HepG2 (cell line): ENCODE measurements around the gene SNAPIN. TPM values are rescaled to one million over a fixed set of nuclear protein-coding genes. Genes with fewer than 3 reads are reported as not detected.

ENCODE experiments used
- CBFB ChIP-seq: sonication (generic); formaldehyde crosslinking; IDR thresholded peaks from 2 replicates; pipeline ENCODE4 v1.4.0; 2020; ENCODE audit warnings: missing genetic modification reagents
- CSRNP2 ChIP-seq: sonication (generic); formaldehyde crosslinking; conservative IDR thresholded peaks from 2 replicates; pipeline ENCODE4 v1.8.0; 2022; ENCODE audit warnings: low read depth, missing genetic modification reagents
- ELF1 ChIP-seq: sonication (generic); formaldehyde crosslinking; IDR thresholded peaks from 2 replicates; pipeline ENCODE4 v1.4.0; 2020; ENCODE audit warnings: missing genetic modification reagents
- HMG20A ChIP-seq: IDR thresholded peaks from 2 replicates; pipeline ENCODE4 v1.6.1; 2016; ENCODE audit warnings: borderline replicate concordance
- HMG20B ChIP-seq: conservative IDR thresholded peaks from 2 replicates; pipeline ENCODE4 v1.6.1; 2016; ENCODE audit warnings: missing genetic modification reagents, missing compliant biosample characterization
- KDM2A ChIP-seq: sonication (generic); formaldehyde crosslinking; IDR thresholded peaks from 2 replicates; pipeline ENCODE4 v1.4.0; 2020; ENCODE audit warnings: low read depth, missing genetic modification reagents, borderline replicate concordance
- KLF12 ChIP-seq: sonication (generic); formaldehyde crosslinking; IDR thresholded peaks from 2 replicates; pipeline ENCODE4 v1.4.0; 2020; ENCODE audit warnings: missing genetic modification reagents, borderline replicate concordance
- KLF15 ChIP-seq: sonication (generic); formaldehyde crosslinking; IDR thresholded peaks from 2 replicates; pipeline ENCODE4 v1.8.1; 2023; ENCODE audit warnings: borderline replicate concordance, mild to moderate bottlenecking, inconsistent platforms, missing genetic modification reagents, mixed read lengths
- ONECUT2 ChIP-seq: sonication (generic); formaldehyde crosslinking; IDR thresholded peaks from 2 replicates; pipeline ENCODE4 v1.4.0; 2020; ENCODE audit warnings: missing genetic modification reagents
- PAXIP1 ChIP-seq: sonication (generic); formaldehyde crosslinking; conservative IDR thresholded peaks from 2 replicates; pipeline ENCODE4 v1.4.0; 2020; ENCODE audit warnings: mild to moderate bottlenecking, missing genetic modification reagents, moderate library complexity
- PLRG1 ChIP-seq: fragments of 450-650 bp; conservative IDR thresholded peaks from 2 replicates; pipeline ENCODE4 v1.6.1; 2016
- PPARG ChIP-seq: conservative IDR thresholded peaks from 2 replicates; pipeline ENCODE4 v1.6.1; 2016; ENCODE audit warnings: missing biosample characterization, missing genetic modification reagents
- SP1 ChIP-seq, 2 experiments: fragments of 450-650 bp in 1 of 2; sonication (generic) in 1 of 2; formaldehyde crosslinking in 1 of 2; IDR thresholded peaks; 2 replicates each; pipeline versions ENCODE4 v1.4.0 to v1.6.1; 2016 to 2020; ENCODE audit warnings: missing genetic modification reagents in 1 of 2
- TCF7 ChIP-seq: sonication (generic); IDR thresholded peaks from 2 replicates; pipeline ENCODE4 v1.6.1; 2016; ENCODE audit warnings: antibody characterized with exemption, low read depth
- THRA ChIP-seq: sonication (generic); formaldehyde crosslinking; IDR thresholded peaks from 2 replicates; pipeline ENCODE4 v1.4.0; 2020; ENCODE audit warnings: missing genetic modification reagents, borderline replicate concordance
- ZC3H4 ChIP-seq: sonication (generic); formaldehyde crosslinking; IDR thresholded peaks from 2 replicates; pipeline ENCODE4 v1.4.0; 2020; ENCODE audit warnings: missing genetic modification reagents, borderline replicate concordance
- ZNF230 ChIP-seq: sonication (generic); formaldehyde crosslinking; IDR thresholded peaks from 2 replicates; pipeline ENCODE4 v1.4.0; 2020; ENCODE audit warnings: mild to moderate bottlenecking, missing genetic modification reagents
- ZNF263 ChIP-seq: sonication (generic); formaldehyde crosslinking; IDR thresholded peaks from 2 replicates; pipeline ENCODE4 v1.4.0; 2020; ENCODE audit warnings: missing genetic modification reagents
- ZNF333 ChIP-seq: sonication (generic); formaldehyde crosslinking; IDR thresholded peaks from 2 replicates; pipeline ENCODE4 v1.4.0; 2020; ENCODE audit warnings: mild to moderate bottlenecking, missing genetic modification reagents, borderline replicate concordance
- ZNF704 ChIP-seq: sonication (generic); formaldehyde crosslinking; IDR thresholded peaks from 2 replicates; pipeline ENCODE4 v1.8.1; 2023; ENCODE audit warnings: mild to moderate bottlenecking, inconsistent platforms, moderate library complexity, missing genetic modification reagents, borderline replicate concordance
- polyA plus RNA-seq, 8 experiments: library from polyadenylated mRNA; depleted of rRNA in 3 of 8; stranded (reverse) in 7 of 8; unstranded in 1 of 8; fragments of >200 nt; fragmentation: Illumina TruSeq in 4 of 8; extraction: Trizol in 4 of 8; gene quantifications; 2 replicates each; pipeline versions ENCODE4 v1.2.1 to v1.2.3, GENCODE V29; 2011 to 2016; ENCODE audit warnings: low read depth in 4 of 8, missing spikeins in 1 of 8, mixed read lengths in 1 of 8; ENCODE audit not compliant: insufficient read depth in 1 of 8
- total RNA-seq, 5 experiments: library from RNA; depleted of rRNA; stranded (reverse); fragments of >200 nt; fragmentation: Illumina TruSeq; extraction: Trizol; gene quantifications; 2 replicates each; pipeline ENCODE4 v1.2.3, GENCODE V29; 2016; ENCODE audit warnings: low read depth in 1 of 5

SNAPIN gene
- total and polyA plus RNA-seq, 2 of the 13 experiments (the other 11 are each of a cell fraction or from before 2014, with no cell fraction given) = 23.9 to 25.7 TPM

DNA sequence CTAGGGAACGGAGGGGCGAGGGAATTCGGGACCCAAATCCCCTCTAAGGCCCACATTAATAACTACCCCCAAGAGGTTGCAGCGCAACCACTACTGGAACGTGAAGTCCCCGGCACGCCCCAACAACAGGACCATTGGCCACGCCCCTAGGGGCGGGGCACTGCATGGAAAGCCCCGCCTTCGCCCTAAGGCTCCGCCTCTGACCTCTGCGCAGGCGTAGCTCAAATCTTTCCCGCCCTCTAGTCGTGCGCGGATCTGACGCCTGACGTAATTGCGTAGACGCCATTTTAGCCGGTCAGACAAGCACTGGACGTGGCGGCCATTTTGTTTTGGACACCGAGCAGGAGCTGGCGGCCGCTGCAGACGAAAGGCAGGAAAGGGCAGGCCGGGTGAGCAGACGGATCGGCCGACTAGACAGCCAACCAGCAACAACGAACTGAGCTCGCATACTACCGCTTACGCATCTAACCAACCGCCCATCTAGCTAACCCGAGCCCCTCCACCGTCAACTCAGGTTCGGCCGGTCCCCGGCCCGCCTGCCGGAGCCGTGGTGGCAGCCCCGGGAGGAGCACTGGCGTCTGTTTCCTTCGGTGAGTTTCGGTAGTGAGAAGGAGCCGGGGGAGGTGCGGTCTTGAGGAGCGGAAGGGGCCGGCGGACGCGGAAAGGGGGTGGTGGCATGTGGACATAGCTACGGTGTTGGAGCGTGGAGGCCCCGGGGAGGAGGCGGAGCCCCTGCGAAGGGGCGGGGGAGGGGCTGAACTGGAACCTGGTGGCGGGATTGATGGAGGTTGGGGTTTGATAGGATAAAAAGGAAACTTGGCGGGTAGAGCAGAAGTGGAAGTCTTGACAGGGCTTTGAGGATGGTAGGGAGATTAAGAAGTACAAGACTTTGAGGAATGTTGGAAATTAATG is 24.5 kb upstream of the SNAPIN start, which contains the start of gene CHTOP (continued):
- TF ChIP-seq ONECUT2 (CRISPR knock-in tag) = no peak
- TF ChIP-seq CBFB = no peak
- TF ChIP-seq ZNF230 (CRISPR knock-in tag) = no peak; the same call in 1 of the 2 replicates
- 0 out of 2 replicates have a peak, but pooled peaks have one; percentile 53 for TF ChIP-seq ZNF704
- TF ChIP-seq ZNF263 (CRISPR knock-in tag) = no peak
- TF ChIP-seq KLF12 = no peak; the same call in 1 of the 2 replicates
- TF ChIP-seq ELF1 (CRISPR knock-in tag) = peak; percentile 34; the same call in 1 of the 2 replicates
- TF ChIP-seq PPARG = no peak
- TF ChIP-seq KLF15 = no peak
- TF ChIP-seq HMG20A (CRISPR knock-in tag) = no peak
- TF ChIP-seq ZC3H4 (CRISPR knock-in tag) = peak; percentile 51; the same call in 1 of the 2 replicates
- no peak for TF ChIP-seq ZNF333 (CRISPR knock-in tag)
- no peak for TF ChIP-seq HMG20B (CRISPR knock-in tag)
- no peak for TF ChIP-seq CSRNP2 (CRISPR knock-in tag)
- TF ChIP-seq THRA (CRISPR knock-in tag) = 0 out of 2 replicates have a peak, but pooled peaks have one; percentile 21
- TF ChIP-seq TCF7 = no peak
- TF ChIP-seq PAXIP1 (CRISPR knock-in tag) = peak; percentile 63
- TF ChIP-seq PLRG1 = no peak
- TF ChIP-seq SP1 (IDR thresholded peaks at IDR 0.05) = no peak
- TF ChIP-seq SP1 (CRISPR knock-in tag; IDR thresholded peaks at IDR 0.05) = peak; percentile 73
- peak; percentile 92 for TF ChIP-seq KDM2A (CRISPR knock-in tag)
